T-helper 1 cell treated with Interleukin-12 subunit alpha and Interleukin-12 subunit beta and Interleukin-4 antibody, amounts not matched to agents 30 ng/mL and 1 ng/mL, for 36 hours (primary cell): ENCODE data around the gene HSD17B12. TPM values are rescaled to one million over a fixed set of nuclear protein-coding genes. Genes with fewer than 3 reads are reported as not detected.
"Not testable (repeated sequence)": the region's sequence is repeated elsewhere in the genome, so short reads cannot be mapped to it uniquely, and the experiment has no call there.

ENCODE experiments used
- intact Hi-C: fragments of 100-400 bp; cut with micrococcal nuclease; formaldehyde crosslinking; loops from one replicate; pipeline ENCODE4 v1.15.1; 2024
- total RNA-seq: library from RNA; stranded (reverse); gene quantifications from 2 replicates; pipeline ENCODE4 v1.2.3, GENCODE V29; 2022

HSD17B12 gene
- total RNA-seq, 1 donor from 2014 or later, result 44.9 TPM

DNA sequence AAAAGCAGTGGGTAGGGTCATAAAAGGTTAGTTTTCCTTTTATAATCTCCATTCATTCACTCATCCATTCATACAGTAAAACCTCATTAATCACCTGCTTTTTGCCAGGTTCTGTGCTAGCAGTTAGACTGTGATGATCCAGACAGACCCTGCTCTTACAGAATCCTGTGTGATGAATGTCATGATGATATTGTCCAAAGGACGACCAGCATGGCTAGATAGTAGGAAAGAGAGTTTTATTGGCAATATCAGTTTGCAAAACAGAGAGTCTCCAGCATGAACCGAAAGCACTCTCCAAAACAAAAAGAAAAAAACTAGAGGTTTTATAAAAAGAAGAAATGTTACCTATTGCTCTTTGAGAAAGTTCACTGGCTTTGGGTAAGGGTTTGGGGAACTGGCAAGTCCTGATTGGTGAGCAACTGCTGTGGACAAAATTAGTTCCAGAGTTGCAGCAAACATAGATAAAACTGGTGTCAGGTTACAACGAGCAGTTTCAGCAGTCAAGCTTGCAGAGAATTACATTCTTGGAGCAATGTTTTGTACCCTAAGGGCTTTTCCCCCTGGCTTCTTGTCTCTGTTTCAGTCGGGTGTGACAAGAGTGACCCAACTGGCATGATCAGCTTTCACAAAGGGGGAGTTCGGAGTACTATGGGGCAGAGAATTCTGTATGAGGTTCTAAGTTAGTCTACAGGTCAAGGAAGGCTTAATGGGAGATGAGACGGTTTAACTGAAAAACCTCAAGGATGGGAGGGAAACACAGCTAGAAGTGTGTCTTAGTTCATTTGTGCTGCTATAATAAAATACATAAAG, 58.3 kb downstream of the HSD17B12 start:
- intact Hi-C loops, result no loop called here

DNA sequence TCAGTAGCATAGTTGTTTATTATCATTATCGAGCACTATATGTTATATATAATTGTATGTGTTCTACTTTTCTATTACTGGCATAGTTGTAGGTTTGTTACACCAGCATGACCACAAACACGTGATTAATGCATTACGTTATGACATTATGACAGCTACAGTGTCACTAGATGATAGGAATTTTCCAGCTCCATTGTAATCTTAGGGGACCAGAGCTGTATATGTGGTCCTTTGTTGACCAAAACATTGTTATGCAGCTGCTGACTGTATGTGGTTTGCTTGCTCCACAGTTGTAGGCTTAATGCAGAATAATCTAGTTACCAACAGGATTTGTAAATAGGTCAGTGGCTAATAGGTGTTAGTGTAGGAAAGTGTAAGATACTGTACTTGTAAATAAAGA, 66.1 kb downstream of the HSD17B12 start:
- intact Hi-C loops, result no loop called here

DNA sequence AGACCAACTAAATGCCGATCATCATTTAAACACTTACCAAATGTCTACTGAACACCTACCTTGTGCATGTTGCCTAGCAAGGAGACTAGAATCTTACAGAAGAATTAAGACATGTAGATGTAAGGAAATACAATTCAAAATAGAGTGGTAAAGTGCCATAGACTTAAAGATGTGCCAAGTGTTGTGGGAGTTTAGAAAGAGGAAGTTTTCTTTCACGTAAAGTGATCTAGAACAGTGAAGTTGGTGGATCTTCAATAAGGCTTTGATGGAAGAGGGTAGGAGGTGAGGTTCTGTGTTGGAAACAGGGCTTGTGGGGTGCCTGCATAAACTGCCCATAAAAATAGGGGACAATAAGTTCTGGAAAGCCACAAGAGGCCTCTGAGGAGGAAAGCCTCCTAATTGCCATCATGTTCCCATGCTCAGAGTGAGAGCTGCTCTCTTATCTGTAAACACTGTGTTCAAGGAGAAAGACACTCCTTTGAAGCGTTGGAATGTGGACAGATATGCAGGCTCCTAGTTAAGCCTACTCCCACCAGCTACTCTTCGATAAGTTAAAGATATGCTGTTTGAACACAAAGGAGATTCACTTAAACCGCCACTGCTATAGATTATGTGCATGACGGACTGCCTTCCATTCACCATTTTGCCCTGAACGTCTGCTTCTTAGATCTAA, 66.7 kb downstream of the HSD17B12 start:
- intact Hi-C loops, result no loop called here

GRCh38 chr11:43748095-43748494, 67.6 kb downstream of the HSD17B12 start:
- intact Hi-C loops, result no loop called here

DNA sequence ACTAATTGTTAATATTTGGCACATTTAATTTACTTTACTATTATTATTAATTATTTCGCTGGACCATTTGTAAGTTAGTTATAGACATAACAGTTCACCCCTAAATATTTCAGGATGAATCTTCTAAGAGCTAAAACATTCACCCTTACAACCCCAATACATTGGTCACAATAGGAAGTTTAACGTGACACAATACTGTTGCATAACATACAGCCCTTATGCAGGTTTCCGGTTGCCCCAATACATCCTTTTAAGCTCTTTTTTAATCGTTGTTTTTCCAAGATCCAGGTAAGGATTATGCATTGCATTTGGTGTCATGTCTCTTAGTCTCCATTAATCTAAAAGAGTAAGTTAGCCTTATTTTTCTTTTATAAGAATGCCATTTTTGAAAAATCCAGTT, 71.2 kb downstream of the HSD17B12 start:
- intact Hi-C loops, result no loop called here

DNA sequence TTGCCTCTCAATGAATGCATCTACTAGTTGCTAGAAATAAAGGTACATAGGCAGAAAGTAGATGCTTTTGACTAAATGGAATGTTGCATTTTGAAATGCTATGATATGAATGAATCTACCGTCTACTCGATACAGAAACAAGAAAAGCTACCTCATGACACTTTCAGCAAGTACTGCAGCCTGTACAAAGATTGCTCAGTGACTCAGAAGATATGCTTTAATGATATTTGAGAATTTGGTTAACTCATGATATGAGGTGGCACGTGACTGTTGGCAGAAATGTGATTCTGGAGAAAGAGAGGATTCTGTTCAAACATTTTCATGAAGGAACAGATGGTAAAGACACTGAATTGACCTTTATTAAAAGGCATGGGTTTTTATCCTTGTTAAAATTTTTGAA, 76.0 kb downstream of the HSD17B12 start:
- intact Hi-C loops, result no loop called here

DNA sequence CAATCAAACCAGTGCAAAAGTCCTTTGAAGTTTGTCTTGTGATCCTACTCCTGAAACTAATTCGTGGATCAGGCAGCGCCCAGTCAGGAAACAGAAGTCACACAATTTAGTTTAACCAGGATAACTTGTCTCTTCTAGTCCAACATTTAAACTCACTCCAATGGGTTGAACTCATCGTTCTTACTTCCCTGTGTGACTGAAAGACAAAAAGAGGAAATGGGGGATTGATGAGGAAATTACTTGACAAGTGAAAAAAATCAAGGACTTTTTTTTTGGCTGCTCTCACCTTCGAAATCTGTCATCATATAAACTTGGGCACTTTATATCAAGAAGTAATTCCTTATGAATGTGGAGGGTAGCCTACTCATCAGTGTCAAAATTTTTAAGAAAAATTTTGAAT, 78.4 kb downstream of the HSD17B12 start:
- intact Hi-C loops, result no loop called here

- intact Hi-C loops, result no loop called here
Measured at GRCh38 chr11:43760902-43761301, 80.4 kb downstream of the HSD17B12 start.

DNA sequence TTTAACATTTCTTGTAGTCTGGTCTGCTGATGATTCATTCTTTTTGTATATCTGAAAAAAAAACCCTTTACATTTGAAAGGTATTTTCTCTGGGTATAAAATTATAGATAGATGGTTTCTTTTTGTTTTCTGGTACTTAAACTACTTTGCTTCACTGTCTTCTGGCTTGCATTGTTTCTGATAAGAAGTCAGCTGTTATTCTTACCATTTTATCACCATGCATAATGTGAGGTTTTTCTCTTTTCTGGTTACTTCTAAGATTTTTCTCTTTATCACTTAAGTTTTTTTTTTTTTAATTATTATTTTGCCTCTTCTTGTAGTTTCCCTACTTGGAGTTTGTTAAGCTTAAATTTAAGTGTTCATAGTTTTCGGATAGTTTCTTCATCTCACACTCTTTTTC, 84.7 kb downstream of the HSD17B12 start:
- intact Hi-C loops, result no loop called here

DNA sequence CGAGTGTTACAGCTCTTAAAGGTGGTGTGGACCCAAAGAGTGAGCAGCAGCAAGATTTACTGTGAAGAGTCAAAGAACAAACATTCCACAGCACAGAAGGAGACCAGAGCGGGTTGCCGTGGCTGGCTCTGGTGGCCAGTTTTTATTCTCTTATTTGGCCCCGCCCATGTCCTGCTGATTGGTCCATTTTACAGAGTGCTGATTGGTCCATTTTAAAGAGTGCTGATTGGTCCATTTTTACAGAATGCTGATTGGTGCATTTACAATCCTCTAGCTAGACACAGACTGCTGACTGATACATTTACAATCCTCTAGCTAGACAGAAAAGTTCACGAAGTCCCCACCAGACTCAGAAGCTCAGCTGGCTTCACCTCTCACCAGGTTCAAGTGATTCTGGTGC, 88.1 kb downstream of the HSD17B12 start:
- intact Hi-C loops, result not testable (repeated sequence)

GRCh38 chr11:43770173-43770572, 89.6 kb downstream of the HSD17B12 start:
- intact Hi-C loops, result no loop called here

- intact Hi-C loops, result no loop called here
Measured at GRCh38 chr11:43772733-43773132, 92.2 kb downstream of the HSD17B12 start.

DNA sequence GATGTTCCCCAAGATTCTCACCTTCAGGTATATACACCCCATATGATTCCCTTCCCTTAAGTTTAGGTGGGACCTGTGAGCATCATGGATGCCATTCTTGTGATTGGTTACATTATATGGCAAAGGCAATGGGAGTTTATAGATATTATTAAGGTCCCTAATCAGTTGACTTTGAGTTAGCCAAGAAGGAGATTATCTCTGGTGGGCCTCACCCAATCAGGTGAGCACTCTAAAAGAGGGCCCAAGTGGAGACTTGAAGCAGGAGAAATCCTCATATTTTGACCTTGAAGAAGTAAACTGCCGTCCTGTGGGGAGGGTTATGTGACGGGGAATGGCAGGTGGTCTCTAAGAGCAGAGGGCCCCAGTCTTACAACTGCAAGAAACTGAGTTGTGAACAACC, 94.2 kb downstream of the HSD17B12 start:
- intact Hi-C loops, result no loop called here

GRCh38 chr11:43779306-43779705, 98.8 kb downstream of the HSD17B12 start:
- intact Hi-C loops, result no loop called here

- intact Hi-C loops, result no loop called here
Measured at GRCh38 chr11:43784301-43784700, 103.8 kb downstream of the HSD17B12 start.

GRCh38 chr11:43784866-43785265, 104.3 kb downstream of the HSD17B12 start:
- intact Hi-C loops, result no loop called here

GRCh38 chr11:43785318-43785717, 104.8 kb downstream of the HSD17B12 start:
- intact Hi-C loops, result no loop called here

DNA sequence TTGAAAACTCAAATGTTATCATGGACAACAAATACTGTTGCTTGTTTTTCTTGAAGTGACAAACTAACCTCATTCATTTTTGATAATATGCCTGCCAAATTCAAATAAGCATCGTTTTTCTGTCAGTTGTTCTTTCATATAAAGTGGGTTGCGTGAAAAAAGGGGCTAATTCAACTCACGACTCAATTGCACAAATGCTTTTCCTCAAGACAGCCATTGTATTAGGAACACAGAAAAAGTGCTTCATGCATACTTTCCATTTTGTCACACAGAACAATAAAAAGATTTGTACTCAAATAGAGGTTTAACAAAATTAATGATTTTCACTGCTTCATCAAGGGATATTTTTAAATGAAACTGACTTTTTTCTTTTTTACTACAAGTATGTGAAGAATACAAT, 105.5 kb downstream of the HSD17B12 start:
- intact Hi-C loops, result no loop called here

DNA sequence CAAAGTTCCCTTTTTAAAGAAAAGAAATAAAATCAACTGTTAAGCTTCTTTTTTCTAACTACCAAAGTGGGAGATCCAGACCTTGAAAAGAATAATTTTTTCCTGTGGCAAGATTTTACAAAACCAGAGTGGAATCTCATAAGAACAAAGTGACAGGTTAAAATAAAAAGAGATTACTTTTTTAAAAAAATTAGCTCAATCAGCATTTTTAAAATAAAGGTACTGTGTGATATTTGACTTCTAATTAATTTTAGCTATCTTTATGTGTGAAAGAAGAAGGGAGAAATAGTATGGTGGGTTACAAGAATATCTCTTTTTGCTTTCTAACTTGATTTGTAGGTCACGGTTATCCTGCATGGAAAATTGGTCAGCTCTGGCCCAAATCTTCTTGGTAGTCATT, 107.3 kb downstream of the HSD17B12 start:
- intact Hi-C loops, result no loop called here

- intact Hi-C loops, result no loop called here
Measured at GRCh38 chr11:43788421-43788820, 107.9 kb downstream of the HSD17B12 start.

DNA sequence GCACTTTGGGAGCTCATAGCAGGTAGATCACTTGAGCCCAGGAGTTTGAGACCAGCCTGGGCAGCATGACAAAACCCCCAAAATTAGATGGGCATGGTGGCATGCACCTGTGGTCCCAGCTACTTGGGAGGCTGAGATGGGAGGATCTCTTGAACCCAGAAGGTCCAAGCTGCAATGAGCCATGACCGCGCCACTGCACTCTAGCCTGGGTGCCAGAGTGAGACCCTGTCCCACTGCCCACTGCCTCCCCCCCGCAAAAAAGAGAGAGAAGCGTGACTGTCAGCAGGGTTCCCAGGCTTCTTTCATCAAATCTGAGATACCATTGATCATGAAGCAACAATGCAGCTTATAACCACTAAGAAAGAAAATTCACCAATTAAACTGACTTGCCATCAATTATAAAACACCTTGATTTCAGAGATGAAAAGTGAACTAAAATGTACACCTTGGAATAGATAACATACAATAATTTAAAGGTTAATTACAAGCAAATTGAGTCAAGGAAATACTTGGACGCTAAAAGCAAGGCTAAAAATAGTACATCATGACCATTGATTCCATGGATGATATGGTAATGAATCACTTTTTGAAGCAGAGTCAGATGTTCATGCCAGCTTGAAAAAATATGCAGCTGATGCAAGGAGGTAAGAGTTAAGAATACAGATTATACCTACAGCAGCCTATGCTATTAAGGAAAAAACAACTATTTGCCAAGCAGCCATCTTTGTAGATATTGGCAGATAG, 109.3 kb downstream of the HSD17B12 start:
- intact Hi-C loops, result no loop called here

DNA sequence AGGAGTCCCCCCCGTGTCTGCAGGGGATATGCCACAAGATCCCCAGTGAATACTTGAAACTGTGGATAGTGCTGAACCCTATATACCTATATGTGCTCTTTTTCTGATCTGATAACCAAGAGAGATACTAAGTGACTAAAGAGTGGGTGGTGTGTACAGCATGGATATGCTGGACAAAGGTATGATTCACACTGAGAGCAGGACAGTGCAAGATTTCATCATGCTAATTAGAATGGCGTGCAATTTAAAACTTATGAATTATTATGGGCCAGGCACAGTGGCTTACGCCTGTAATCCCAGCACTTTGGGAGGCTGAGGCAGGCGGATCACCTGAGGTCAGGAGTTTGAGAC, 109.9 kb downstream of the HSD17B12 start:
- intact Hi-C loops, result no loop called here
